Hypothalamus (tissue), 51 donors: ENCODE data around the gene ARHGEF25.
"Not testable (repeated sequence)": the region's sequence is repeated elsewhere in the genome, so short reads cannot be mapped to it uniquely, and the experiment has no call there.

ENCODE experiments used
- DNase-seq, 51 donors: peaks; one replicate each; lab custom pipeline; 2025; lab: John Stamatoyannopoulos, UW

Gene ARHGEF25

DNA sequence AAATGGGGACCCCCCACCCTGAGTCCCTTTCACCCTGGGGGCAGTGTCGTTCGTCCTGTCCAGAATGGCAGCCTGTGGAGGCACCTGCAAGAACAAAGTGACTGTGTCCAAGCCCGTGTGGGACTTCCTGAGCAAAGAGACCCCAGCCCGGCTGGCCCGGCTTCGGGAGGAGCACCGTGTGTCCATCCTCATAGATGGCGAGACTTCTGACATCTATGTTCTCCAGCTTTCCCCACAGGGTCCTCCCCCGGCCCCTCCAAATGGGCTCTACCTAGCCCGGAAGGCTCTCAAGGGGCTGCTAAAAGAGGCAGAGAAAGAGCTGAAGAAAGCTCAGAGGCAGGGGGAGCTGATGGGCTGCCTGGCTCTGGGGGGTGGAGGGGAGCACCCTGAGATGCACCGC, 4.4 kb upstream of the ARHGEF25 start:
- no peak for DNase-seq

DNA sequence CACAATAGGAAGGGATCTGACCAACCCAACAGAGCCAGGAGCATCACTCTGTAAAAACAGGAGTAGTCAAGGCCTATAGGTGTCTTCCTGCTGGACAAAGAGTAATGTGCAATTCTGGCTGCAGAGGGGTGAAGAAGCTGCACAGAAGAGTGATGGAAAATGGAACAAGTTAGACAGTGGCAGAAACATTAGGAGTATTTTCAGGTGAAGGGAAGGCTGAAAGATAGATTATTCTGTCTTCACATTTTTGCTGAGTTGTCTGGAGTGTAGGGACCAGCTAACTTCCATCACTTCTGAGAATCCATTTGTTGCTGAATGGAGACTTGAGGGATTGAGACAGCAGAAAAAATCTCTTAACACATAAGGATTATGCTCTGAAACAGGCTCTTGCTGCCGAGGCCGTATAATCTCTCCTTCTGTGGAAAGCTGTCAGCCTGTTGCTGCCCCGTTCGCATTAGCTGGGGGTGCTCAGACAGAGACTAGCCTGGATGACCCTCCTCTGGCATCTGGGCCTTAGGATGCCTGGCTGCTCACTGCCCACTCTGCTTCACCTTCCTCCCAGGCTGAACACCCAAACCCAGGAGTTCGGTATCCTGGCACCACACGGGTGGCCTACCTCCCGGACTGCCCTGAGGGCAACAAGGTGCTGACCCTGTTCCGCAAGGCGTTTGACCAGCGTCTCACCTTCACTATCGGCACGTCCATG, 3.1 kb upstream of the ARHGEF25 start:
- DNase-seq: no peak

GRCh38 chr12:57609101-57609780, 2.0 kb upstream of the ARHGEF25 start:
- DNase-seq: no peak

DNA sequence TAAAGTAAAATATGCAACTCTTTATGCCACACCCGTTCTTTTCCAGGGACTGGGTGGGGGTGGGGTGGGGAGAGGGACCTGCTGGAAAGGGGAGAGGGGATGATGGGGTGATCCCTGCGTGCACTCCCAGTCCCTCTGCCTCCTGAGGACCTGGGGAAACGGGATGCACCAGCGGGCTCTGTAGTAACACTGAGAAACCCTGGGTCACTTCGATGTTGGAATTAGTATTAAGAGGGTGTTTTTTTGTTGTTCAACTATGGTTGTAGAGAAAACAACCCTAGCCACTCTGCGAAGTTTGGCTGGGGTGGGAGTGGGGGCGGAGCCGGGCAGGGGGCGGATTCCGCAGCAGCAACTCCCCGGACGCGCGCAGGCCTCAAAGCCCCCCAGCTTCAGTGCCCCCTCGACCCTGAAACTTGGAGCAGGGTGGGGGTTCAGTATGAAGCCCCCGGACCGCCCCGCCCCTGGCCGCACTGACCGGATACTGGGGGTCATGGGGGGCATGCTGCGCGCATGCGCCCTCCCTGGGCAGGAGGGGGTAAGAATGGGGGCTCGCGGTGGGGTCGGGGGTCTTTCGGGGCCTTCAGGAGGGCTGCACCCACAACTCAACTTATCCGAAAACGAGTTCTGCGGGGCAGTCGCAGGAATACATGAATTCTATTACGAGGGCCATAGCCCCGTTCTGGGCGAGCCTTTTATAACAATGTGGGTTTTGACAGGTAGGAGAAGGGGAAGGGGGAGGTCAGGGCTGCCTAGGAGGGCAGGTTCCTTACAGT, 1.3 kb upstream of the ARHGEF25 start:
- no peak for DNase-seq

GRCh38 chr12:57610554-57611107, 604 bp upstream of the ARHGEF25 start:
- DNase-seq: peak in 4 of 51 donors; percentile 13 to 40 (median 22)

GRCh38 chr12:57611827-57612710, 834 bp downstream of the ARHGEF25 start:
- no peak for DNase-seq

DNA sequence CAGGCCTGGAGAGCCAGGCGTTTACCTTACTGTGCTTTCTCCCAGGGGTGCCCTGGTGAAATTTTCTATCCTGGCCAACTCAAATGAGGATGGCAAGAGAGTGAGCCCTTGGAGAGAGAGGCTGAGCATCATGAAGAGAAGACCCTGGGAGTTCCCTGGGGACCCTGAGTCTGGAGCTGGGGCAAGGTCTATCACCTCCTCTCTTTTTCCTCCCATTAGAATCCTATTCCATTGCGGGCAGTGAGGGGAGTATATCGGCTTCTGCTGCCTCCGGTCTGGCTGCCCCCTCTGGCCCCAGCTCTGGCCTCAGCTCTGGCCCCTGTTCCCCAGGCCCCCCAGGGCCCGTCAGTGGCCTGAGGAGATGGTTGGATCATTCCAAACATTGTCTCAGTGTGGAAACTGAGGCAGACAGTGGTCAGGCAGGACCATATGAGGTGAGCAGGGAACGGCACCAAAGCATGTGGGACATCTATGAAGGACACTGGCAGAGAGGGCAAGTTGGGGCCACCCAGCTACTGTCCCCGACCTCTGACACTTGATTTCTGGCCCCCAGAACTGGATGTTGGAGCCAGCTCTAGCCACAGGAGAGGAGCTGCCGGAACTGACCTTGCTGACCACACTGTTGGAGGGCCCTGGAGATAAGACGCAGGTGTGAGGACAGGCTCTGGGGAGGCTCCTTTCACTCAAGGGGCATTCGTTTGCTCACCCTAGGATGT, 1.6 kb downstream of the ARHGEF25 start:
- DNase-seq: no peak

DNA sequence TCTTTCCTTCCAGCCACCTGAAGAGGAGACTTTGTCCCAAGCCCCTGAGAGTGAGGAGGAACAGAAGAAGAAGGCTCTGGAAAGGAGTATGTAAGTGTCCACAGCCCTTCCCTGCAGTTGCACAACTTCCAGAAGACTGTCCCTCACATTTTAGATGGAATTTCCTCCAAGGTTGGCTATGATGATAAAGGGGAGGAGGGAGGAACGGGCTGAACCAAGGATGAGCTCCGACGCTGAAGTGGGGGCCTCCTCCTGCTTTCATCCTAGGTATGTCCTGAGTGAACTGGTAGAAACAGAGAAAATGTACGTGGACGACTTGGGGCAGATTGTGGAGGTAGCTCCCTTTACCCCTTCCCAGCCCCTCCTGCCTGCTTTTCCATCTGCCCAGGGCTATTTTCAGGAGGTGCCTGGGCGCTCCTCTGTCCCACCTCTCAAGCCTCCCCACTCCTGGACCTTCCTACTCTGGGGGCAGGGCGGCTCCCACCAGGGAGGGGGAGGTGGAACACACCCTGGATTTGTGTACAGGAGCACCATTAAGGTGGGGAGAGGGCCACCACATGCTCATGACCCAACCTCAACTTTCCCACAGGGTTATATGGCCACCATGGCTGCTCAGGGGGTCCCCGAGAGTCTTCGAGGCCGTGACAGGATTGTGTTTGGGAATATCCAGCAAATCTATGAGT, 2.3 kb downstream of the ARHGEF25 start:
- DNase-seq: no peak

DNA sequence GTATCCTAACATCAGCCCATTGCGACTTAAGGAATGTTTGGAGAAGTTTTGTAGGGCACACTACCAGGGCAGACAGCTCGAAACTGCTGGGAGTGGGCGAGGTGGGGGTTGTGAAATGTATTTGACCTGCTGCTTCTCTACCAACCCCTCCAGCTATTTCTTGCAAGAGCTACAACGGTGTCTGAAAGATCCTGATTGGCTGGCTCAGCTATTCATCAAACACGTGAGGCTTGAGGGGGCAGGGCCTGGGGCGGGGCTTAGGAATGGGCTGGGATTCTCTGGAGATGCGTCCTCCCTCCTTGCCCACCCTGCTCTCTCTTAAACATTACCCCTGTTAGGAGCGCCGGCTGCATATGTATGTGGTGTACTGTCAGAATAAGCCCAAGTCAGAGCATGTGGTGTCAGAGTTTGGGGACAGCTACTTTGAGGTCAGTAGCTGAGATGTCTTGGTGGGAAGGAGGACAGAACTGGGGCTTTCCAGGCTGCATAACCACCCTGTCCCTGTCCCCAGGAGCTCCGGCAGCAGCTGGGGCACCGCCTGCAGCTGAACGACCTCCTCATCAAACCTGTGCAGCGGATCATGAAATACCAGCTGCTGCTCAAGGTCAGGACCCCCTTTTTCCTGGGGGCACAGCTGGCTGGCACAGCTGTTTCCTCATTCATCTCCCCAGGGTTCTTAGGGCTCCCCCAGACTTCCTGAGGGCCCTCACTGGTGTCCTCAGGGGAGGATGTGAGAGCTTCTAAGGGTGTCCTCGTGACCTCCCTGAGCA, 3.1 kb downstream of the ARHGEF25 start:
- DNase-seq: peak in 3 of 51 donors; percentile 8 to 36 (median 10)

DNA sequence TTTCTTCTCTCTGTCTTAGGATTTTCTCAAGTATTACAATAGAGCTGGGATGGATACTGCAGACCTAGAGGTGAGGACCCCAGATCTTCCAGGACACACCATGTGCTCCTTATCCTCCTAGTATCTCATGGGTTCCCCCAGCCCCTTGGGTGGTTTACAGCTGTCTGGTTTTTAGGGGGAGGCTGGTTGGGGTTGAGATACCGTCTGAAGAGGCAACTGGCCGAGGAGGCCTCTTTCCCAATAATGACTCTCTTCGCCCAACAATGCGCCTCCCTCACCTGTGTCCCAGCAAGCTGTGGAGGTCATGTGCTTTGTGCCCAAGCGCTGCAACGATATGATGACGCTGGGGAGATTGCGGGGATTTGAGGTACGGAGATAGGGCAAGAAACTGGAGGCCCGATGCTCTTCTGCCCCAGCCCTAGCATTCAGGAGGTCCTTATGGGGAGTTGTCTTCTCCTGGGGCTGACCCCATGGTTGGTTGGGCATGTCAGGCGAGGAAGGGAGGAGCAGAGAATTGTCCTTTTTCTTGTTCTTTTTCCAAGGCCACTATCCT, 3.8 kb downstream of the ARHGEF25 start:
- DNase-seq: no peak

- DNase-seq: no peak
Measured at GRCh38 chr12:57615637-57616036, 4.4 kb downstream of the ARHGEF25 start.

DNA sequence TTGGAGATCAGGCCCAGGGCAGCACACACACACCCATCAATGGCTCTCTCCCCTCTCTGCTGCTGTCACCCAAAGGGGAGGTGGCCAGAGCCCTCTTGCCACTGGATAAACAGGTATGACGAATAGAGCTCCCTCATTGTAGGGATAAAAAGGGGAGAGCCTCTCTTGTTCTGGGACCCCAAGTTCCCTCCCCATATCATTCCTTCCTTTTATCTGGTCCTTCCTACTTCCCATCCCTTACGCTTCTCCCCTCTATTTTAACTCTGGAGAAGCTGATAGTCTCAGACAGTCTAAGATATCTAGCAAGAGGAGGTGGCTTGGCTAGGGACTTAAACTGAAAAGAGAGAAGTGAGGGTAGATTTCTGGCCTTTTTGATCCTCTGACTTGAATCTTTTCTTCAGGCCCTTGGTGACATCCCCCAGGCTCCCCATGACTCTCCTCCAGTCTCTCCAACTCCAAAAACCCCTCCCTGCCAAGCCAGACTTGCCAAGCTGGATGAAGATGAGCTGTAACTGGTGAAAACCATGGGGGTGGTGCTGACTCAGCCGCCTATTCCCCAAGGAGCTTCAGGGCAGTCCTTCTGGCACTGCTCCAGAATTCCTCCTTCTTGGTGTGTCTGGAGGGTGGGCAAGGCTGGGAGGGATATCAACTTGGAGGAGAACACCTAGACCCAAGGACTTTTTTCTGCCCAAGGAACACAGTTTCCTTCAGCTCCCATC, 5.3 kb downstream of the ARHGEF25 start:
- DNase-seq: peak in 3 of 51 donors; percentile 5 to 58 (median 14)

DNA sequence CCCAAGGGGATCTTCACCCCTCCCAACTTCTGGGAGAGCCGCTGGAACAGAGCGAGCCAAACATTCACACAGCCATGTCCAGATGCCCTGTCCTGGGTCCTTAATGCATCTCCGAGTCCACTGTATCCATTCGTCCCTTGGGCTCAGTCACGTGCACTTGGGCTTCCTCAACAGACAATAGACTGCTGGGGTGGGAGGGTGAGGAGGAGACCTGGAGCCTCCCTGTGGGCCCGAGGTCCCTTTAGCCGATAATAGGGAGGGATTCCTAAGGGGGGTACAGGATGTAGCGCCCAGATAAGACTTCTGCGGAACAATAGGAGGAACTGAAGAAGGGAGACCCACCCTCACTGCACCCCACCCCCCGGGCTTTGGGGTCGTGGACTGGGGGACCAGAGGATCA, 6.7 kb downstream of the ARHGEF25 start:
- no peak for DNase-seq

GRCh38 chr12:57618431-57618830, 7.2 kb downstream of the ARHGEF25 start:
- not testable (repeated sequence) for DNase-seq

GRCh38 chr12:57618966-57619433, 7.8 kb downstream of the ARHGEF25 start:
- DNase-seq: no peak

GRCh38 chr12:57619434-57620244, 8.4 kb downstream of the ARHGEF25 start:
- DNase-seq: no peak
